Neural progenitor cell (in vitro differentiated cells): ENCODE measurements around the gene MSS51. TPM values are rescaled to one million over a fixed set of nuclear protein-coding genes. Genes with fewer than 3 reads are reported as not detected.

Experiments used
- DNase-seq: peaks from one replicate; pipeline ENCODE4 v3.0.0-alpha.2; 2016; ENCODE audit warnings: low spot score
- H2AFZ ChIP-seq: fragments of 200-600 bp; sonication (generic); replicated peaks from 2 replicates; pipeline ENCODE4 v1.6.1; 2016; ENCODE audit warnings: antibody characterized with exemption
- H3F3A ChIP-seq: fragments of 200-600 bp; sonication (generic); 2 replicates; pipeline ENCODE4 v1.6.1; 2016; ENCODE audit warnings: antibody characterized with exemption, low read depth
- H3K27ac ChIP-seq: fragments of 200-600 bp; sonication (generic); 2 replicates; pipeline ENCODE4 v1.5.1; 2016; ENCODE audit warnings: mild to moderate bottlenecking
- H3K27me3 ChIP-seq: fragments of 200-600 bp; sonication (generic); 2 replicates; pipeline ENCODE4 v1.6.1; 2016; ENCODE audit warnings: mild to moderate bottlenecking, moderate library complexity
- H3K36me3 ChIP-seq: fragments of 200-600 bp; sonication (generic); 2 replicates; pipeline ENCODE4 v1.5.1; 2016
- H3K4me1 ChIP-seq: fragments of 200-600 bp; sonication (generic); 2 replicates; pipeline ENCODE4 v1.6.1; 2016; ENCODE audit warnings: mixed run types
- H3K4me2 ChIP-seq: fragments of 200-600 bp; sonication (generic); 2 replicates; pipeline ENCODE4 v1.6.1; 2016
- H3K4me3 ChIP-seq: fragments of 200-600 bp; sonication (generic); 2 replicates; pipeline ENCODE4 v1.5.1; 2016
- H3K79me2 ChIP-seq: fragments of 200-600 bp; sonication (generic); 2 replicates; pipeline ENCODE4 v1.6.1; 2016; ENCODE audit warnings: low read depth
- H3K9ac ChIP-seq: fragments of 200-600 bp; sonication (generic); 2 replicates; pipeline ENCODE4 v1.6.1; 2016
- H3K9me3 ChIP-seq: fragments of 200-600 bp; sonication (generic); 2 replicates; pipeline ENCODE4 v1.5.1; 2016; ENCODE audit warnings: low read depth
- H4K20me1 ChIP-seq: fragments of 200-600 bp; sonication (generic); 2 replicates; pipeline ENCODE4 v1.6.1; 2016; ENCODE audit warnings: low read depth
- H3K27ac Mint-ChIP-seq: 3 replicates; pipeline ENCODE4 v1.8.0; 2021; ENCODE audit warnings: mixed read lengths
- H3K27me3 Mint-ChIP-seq: 2 replicates; pipeline ENCODE4 v1.8.0; 2022; ENCODE audit warnings: low read depth, mild to moderate bottlenecking, inconsistent platforms, moderate library complexity, mixed read lengths; ENCODE audit not compliant: insufficient read depth
- H3K36me3 Mint-ChIP-seq: 3 replicates; pipeline ENCODE4 v1.8.0; 2021; ENCODE audit warnings: mixed read lengths
- H3K4me1 Mint-ChIP-seq: 3 replicates; pipeline ENCODE4 v1.8.0; 2021; ENCODE audit warnings: mixed read lengths
- H3K4me3 Mint-ChIP-seq: 3 replicates; pipeline ENCODE4 v1.8.0; 2021; ENCODE audit warnings: mild to moderate bottlenecking, moderate library complexity, mixed read lengths
- H3K9me3 Mint-ChIP-seq: 3 replicates; pipeline ENCODE4 v1.8.0; 2020; ENCODE audit warnings: mixed read lengths
- EZH2 ChIP-seq: fragments of 200-600 bp; sonication (generic); IDR thresholded peaks from 2 replicates; pipeline ENCODE4 v1.6.1; 2017; ENCODE audit warnings: antibody characterized with exemption, mild to moderate bottlenecking, moderate library complexity
- EZH2phosphoT487 ChIP-seq: fragments of 200-600 bp; sonication (generic); IDR thresholded peaks from 2 replicates; pipeline ENCODE4 v1.6.1; 2017; ENCODE audit warnings: antibody characterized with exemption
- total RNA-seq: library from RNA; depleted of rRNA; stranded (reverse); fragments of >200 nt; gene quantifications from 2 replicates; pipeline ENCODE4 v1.2.3, GENCODE V29; 2015; ENCODE audit warnings: low replicate concordance
- TF ChIP-seq, protein P1 (sequence below): fragments of 200-600 bp; sonication (generic); IDR thresholded peaks from 2 replicates; pipeline ENCODE4 v1.5.1; 2017; ENCODE audit warnings: antibody characterized with exemption, mild to moderate bottlenecking

MSS51 gene
- total RNA-seq: 1.4 and 2.2 TPM in 2 replicates

- Mint-ChIP-seq H3K9me3 (no peaks in the 10 kb centered on the region), H3K27ac (peak within 1 kb of the TSS; percentile 72), H3K36me3 (peaks cover 2% of the 10 kb centered on the region), H3K4me3 (no peak within 1 kb of the TSS), H3K4me1 (no peaks in the 10 kb centered on the region), H3K27me3 (no peaks in the 10 kb centered on the region)
- Histone ChIP-seq H3K79me2 (no peaks in the 10 kb centered on the region), H2AFZ (no peak within 1 kb of the TSS), H3K9me3 (no peaks in the 10 kb centered on the region), H4K20me1 (no peaks in the 10 kb centered on the region), H3K27ac (peak within 1 kb of the TSS; percentile 35), H3F3A (peaks cover 4% of the 10 kb centered on the region), H3K27me3 (no peaks in the 10 kb centered on the region), H3K4me2 (no peak within 1 kb of the TSS), H3K9ac (no peak within 1 kb of the TSS), H3K4me1 (peaks cover 9% of the 10 kb centered on the region), H3K36me3 (peaks cover 4% of the 10 kb centered on the region), H3K4me3 (no peak within 1 kb of the TSS)
- peak; percentile 19 for DNase-seq
- TF ChIP-seq EZH2phosphoT487 (no peak), EZH2 (no peak)
- TF ChIP-seq, protein P1, sequence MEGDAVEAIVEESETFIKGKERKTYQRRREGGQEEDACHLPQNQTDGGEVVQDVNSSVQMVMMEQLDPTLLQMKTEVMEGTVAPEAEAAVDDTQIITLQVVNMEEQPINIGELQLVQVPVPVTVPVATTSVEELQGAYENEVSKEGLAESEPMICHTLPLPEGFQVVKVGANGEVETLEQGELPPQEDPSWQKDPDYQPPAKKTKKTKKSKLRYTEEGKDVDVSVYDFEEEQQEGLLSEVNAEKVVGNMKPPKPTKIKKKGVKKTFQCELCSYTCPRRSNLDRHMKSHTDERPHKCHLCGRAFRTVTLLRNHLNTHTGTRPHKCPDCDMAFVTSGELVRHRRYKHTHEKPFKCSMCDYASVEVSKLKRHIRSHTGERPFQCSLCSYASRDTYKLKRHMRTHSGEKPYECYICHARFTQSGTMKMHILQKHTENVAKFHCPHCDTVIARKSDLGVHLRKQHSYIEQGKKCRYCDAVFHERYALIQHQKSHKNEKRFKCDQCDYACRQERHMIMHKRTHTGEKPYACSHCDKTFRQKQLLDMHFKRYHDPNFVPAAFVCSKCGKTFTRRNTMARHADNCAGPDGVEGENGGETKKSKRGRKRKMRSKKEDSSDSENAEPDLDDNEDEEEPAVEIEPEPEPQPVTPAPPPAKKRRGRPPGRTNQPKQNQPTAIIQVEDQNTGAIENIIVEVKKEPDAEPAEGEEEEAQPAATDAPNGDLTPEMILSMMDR: no peak
These were observed at the start of gene MSS51 for GRCh38 chr10:73433538-73433867. Gene MSS51 (minus strand): TSS chr10:73433561. CDS start chr10:73428284, 5,277 bp downstream.

DNA sequence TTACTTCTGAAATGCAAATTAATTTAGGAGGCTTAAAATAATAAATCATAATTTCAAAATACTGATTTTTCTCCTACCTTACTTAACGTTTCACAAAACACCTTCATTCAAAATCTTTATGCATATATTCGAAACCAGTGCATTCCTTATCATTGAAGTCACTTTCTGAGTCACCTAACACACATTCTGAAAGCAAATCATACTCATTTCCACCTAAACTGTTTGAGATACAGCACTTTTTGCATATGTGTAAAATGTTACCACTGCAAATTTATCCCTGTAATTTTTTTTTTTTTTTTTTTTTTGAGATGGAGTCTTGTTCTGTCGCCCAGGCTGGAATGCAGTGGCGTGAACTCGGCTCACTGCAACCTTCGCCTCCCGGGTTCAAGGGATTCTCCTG, 46.8 kb upstream of the MSS51 start:
- peaks cover 49% of the 10 kb centered on the region for H3K79me2 ChIP-seq
- no peak for DNase-seq
- H2AFZ ChIP-seq: no peak overlapping the region
- H3K36me3 Mint-ChIP-seq: peaks cover 18% of the 10 kb centered on the region
- no peak overlapping the region for H3K27ac Mint-ChIP-seq
- no peak overlapping the region for H3K9ac ChIP-seq
- H3F3A ChIP-seq: peaks cover 3% of the 10 kb centered on the region
- no peaks in the 10 kb centered on the region for H3K27me3 ChIP-seq
- peaks cover 4% of the 10 kb centered on the region for H3K27me3 Mint-ChIP-seq
- TF ChIP-seq, protein P1: no peak
- no peak for TF ChIP-seq EZH2
- TF ChIP-seq EZH2phosphoT487: no peak
- H4K20me1 ChIP-seq: no peaks in the 10 kb centered on the region
- H3K4me1 Mint-ChIP-seq: no peaks in the 10 kb centered on the region
- H3K9me3 ChIP-seq: no peaks in the 10 kb centered on the region
- no peak overlapping the region for H3K4me2 ChIP-seq
- no peak overlapping the region for H3K4me3 Mint-ChIP-seq
- no peaks in the 10 kb centered on the region for H3K4me1 ChIP-seq
- H3K9me3 Mint-ChIP-seq: no peaks in the 10 kb centered on the region
- peaks cover 12% of the 10 kb centered on the region for H3K36me3 ChIP-seq
- H3K27ac ChIP-seq: no peak overlapping the region
- no peak overlapping the region for H3K4me3 ChIP-seq

GRCh38 chr10:73478636-73479035, 45.3 kb upstream of the MSS51 start:
- Histone ChIP-seq H3K4me1 (no peaks in the 10 kb centered on the region), H3K27ac (no peak overlapping the region), H3K36me3 (peaks cover 20% of the 10 kb centered on the region), H3K4me3 (no peak overlapping the region), H3K79me2 (peaks cover 34% of the 10 kb centered on the region), H2AFZ (no peak overlapping the region), H3K9ac (no peak overlapping the region), H3K27me3 (no peaks in the 10 kb centered on the region), H3K9me3 (no peaks in the 10 kb centered on the region), H3K4me2 (no peak overlapping the region), H3F3A (peaks cover 3% of the 10 kb centered on the region), H4K20me1 (no peaks in the 10 kb centered on the region)
- Mint-ChIP-seq H3K4me3 (no peak overlapping the region), H3K27ac (no peak overlapping the region), H3K4me1 (no peaks in the 10 kb centered on the region), H3K27me3 (no peaks in the 10 kb centered on the region), H3K9me3 (no peaks in the 10 kb centered on the region), H3K36me3 (peaks cover 18% of the 10 kb centered on the region)
- no peak for DNase-seq
- TF ChIP-seq EZH2phosphoT487 (no peak), EZH2 (no peak)
- TF ChIP-seq, protein P1: no peak
